Measurements from ENCODE around the gene DRICH1. TPM values are rescaled to one million over a fixed set of nuclear protein-coding genes. Genes with fewer than 3 reads are reported as not detected.

DRICH1 gene
- total and polyA plus RNA-seq, 2 of the 13 experiments (the other 11 are each of a cell fraction or from before 2014, with no cell fraction given) = 0.22 to 0.66 TPM

GRCh38 chr22:23604939-23605712 is 27.0 kb downstream of the DRICH1 start:
- POLR2A ChIA-PET = interaction anchor here (0.7 kb wide), 1 partner anchor 112 kb away, joined by 3 read pairs; no protein-coding TSS in a partner anchor
- Histone ChIP-seq H3K79me2 (ENCODE audit: insufficient read depth, low read length) (no peaks in the 10 kb centered on the region), H3K4me1 (ENCODE audit: insufficient read depth, low read length) (peaks cover 33% of the 10 kb centered on the region), H3K27me3 (ENCODE audit: control insufficient read depth in 1 of 2, insufficient read depth in 2 of 2, low read length in 2 of 2) (no peaks in the 10 kb centered on the region), H4K20me1 (ENCODE audit: insufficient read depth, low read length) (no peaks in the 10 kb centered on the region), H3K4me2 (ENCODE audit: low read depth, low read length) (peak overlapping the region; percentile 55), H3K4me3 (replicated peaks in 1 of 3; ENCODE audit: insufficient read depth in 1 of 3, low read depth in 2 of 3, low read length in 3 of 3) (peak overlapping the region in 1 of 3 experiments; percentile 4; a peak in 1 of 6 replicates), H3K9me3 (ENCODE audit: low read length) (no peaks in the 10 kb centered on the region), H3K27ac (ENCODE audit: extremely low read length, insufficient read depth, low read length) (peak overlapping the region; percentile 61), H3K36me3 (replicated peaks in 1 of 2; ENCODE audit: control insufficient read depth in 1 of 2, insufficient read depth in 2 of 2, low read length in 2 of 2) (no peaks in the 10 kb centered on the region), H2AFZ (ENCODE audit: low read length) (no peak overlapping the region), H3K9ac (ENCODE audit: insufficient read depth, low read depth, low read length) (no peak overlapping the region; the same call in 1 of the 2 replicates)
- intact Hi-C loops (cut with micrococcal nuclease; ENCODE audit: unreplicated experiment) (no loop called here), in situ Hi-C loops (cut with HindIII; ENCODE audit: extremely low pct_ligation_motif_present, low pct_unique_long_range_greater_than_20kb) (loop anchor here (25.0 kb wide), 1 partner anchor 232 kb away; the partner anchor contains the start of gene DERL3)
- no TSS peak for BruUV-seq (replicated peaks)
- ATAC-seq = peak; percentile 92
- CTCF ChIA-PET (ENCODE audit: low intra/inter-chr PET ratio, low total read pairs) = no interaction called here
- 19% methylated on average over 4 of the region's 8 CpGs for whole genome bisulfite sequencing (ENCODE audit: low lambda C conversion rate)
- peak; percentile 99 for FAIRE-seq
- peak; percentile 85 for DNase-seq (ENCODE audit: low spot score)
- TF ChIP-seq ISL2 (CRISPR knock-in tag; IDR thresholded peaks at IDR 0.05) (peak; percentile 34; the same call in 1 of the 2 replicates), ZNF761 (CRISPR knock-in tag; conservative IDR thresholded peaks at IDR 0.05) (no peak), SOX6 (IDR thresholded peaks at IDR 0.05) (no peak), SOX6 (CRISPR knock-in tag; IDR thresholded peaks at IDR 0.05) (peak; percentile 89), USF2 (IDR thresholded peaks at IDR 0.05; ENCODE audit: low read depth, low read length) (no peak), USF2 (CRISPR knock-in tag; IDR thresholded peaks at IDR 0.05; ENCODE audit: borderline replicate concordance) (no peak), SKIL (CRISPR knock-in tag; IDR thresholded peaks at IDR 0.05; ENCODE audit: borderline replicate concordance) (no peak), ZNF550 (CRISPR knock-in tag; IDR thresholded peaks at IDR 0.05; ENCODE audit: borderline replicate concordance) (no peak), ZKSCAN8 (CRISPR knock-in tag; IDR thresholded peaks at IDR 0.05; ENCODE audit: borderline replicate concordance) (no peak), ZBTB44 (CRISPR knock-in tag; IDR thresholded peaks at IDR 0.05) (no peak), SRSF4 (IDR thresholded peaks at IDR 0.05; ENCODE audit: low read depth, low read length, poor library complexity, severe bottlenecking) (no peak), GATAD2A (CRISPR knock-in tag; IDR thresholded peaks at IDR 0.05) (peak; percentile 48; the same call in 1 of the 2 replicates), ZNF430 (CRISPR knock-in tag; IDR thresholded peaks at IDR 0.05) (no peak), ZNF253 (CRISPR knock-in tag; IDR thresholded peaks at IDR 0.05; ENCODE audit: borderline replicate concordance) (no peak), NCOR1 (IDR thresholded peaks at IDR 0.05; ENCODE audit: borderline replicate concordance, low read length) (peak; percentile 43; the same call in 1 of the 2 replicates), MXD1 (CRISPR knock-in tag; IDR thresholded peaks at IDR 0.05) (no peak), RFX1 (IDR thresholded peaks at IDR 0.05) (no peak), FOXA3 (CRISPR knock-in tag; IDR thresholded peaks at IDR 0.05) (peak; percentile 24; the same call in 1 of the 2 replicates)
